Measurements from ENCODE around the gene RAPGEF5.

RAPGEF5 gene

DNA sequence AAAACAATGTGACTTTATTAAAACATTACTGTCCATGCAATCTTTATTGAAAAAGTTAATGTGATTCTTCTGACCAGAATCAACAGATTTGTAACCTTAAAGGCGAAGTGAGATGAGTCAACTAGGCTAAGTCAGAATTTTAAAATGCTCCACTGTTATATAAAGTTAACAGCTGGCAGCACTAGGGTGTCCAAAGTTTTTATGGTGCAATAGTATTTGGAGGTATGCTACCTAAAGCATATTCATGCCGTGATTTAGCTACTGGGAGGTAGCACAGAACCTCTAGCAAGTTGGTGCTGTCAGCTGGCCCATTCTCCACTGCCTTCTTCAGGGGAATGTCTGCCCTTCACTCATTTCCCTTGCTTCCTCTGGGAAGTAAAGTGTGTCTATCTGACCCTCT lies 126.7 kb downstream of the RAPGEF5 start:
- no peak for DNase-seq
- Mint-ChIP-seq H3K27me3 (peaks cover 8% of the 10 kb centered on the region), H3K4me1 (ENCODE audit: low read depth) (no peaks in the 10 kb centered on the region), H3K36me3 (ENCODE audit: low read depth) (no peaks in the 10 kb centered on the region), H3K27ac (no peak overlapping the region), H3K9me3 (no peaks in the 10 kb centered on the region), H3K4me3 (no peak overlapping the region)

DNA sequence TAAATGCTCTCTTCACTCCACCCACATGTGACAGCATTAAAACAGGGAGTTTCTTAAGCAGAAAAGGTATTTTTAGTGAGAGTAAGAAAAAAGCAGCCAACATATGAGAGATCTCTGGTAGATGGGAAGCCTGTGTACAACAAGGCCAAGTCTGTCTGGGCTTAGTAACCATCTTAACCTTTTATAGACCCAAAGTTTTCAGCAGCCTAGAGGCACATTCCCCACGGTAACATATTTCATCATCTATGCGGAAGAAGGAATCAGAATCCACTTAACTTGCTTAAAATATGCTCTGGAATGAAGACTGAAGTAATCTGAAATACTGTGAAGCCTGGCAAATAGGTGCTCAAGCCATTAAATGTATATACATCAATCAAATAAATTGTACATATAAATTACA lies 127.8 kb downstream of the RAPGEF5 start:
- Mint-ChIP-seq H3K27ac (no peak overlapping the region), H3K9me3 (no peaks in the 10 kb centered on the region), H3K4me3 (no peak overlapping the region), H3K27me3 (peaks cover 5% of the 10 kb centered on the region), H3K36me3 (ENCODE audit: low read depth) (no peaks in the 10 kb centered on the region), H3K4me1 (ENCODE audit: low read depth) (no peaks in the 10 kb centered on the region)
- DNase-seq: no peak

DNA sequence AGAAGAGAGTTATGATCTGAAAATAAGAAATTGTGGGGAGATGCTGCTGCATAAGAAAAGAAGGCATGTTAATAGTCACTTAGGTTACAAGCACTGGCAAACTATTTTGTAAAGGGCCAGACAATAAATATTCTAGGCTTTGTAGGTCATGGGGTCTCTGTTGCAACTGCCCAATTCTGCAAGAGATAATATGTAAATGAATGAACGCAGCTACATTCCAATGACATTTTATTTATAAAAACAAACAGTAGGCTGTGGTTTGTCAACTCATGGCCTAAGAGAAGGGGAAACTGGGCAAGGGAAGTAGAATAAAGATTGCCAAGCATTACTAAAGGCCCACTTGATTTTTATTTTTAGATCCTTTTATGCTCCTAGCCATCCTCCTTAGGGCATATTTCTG lies 133.1 kb downstream of the RAPGEF5 start:
- H3K4me3 Mint-ChIP-seq: no peak overlapping the region
- no peaks in the 10 kb centered on the region for H3K36me3 Mint-ChIP-seq (ENCODE audit: low read depth)
- DNase-seq: no peak
- no peaks in the 10 kb centered on the region for H3K9me3 Mint-ChIP-seq
- no peak overlapping the region for H3K27ac Mint-ChIP-seq
- no peaks in the 10 kb centered on the region for H3K4me1 Mint-ChIP-seq (ENCODE audit: low read depth)
- no peaks in the 10 kb centered on the region for H3K27me3 Mint-ChIP-seq

DNA sequence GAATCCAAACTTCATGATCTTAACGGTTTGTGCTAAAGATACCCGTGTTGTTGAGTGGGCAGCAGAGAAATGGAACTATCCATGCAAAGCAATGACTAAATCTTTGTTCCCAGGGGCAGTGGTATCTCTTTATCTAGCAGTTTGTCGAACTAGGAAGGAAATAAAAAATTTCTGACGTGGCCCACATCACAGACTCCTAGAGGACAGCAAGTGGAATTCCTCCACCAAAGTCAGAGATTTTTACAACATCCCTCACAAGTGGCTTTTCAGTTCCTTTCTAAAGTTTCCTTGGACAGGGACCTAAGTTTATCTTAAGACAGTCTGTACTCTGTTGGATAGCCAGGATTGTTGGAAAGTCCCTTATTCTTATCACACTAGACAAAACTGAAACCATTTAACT lies 136.0 kb downstream of the RAPGEF5 start:
- Mint-ChIP-seq H3K4me3 (no peak overlapping the region), H3K27me3 (peaks cover 14% of the 10 kb centered on the region), H3K36me3 (ENCODE audit: low read depth) (no peaks in the 10 kb centered on the region), H3K4me1 (ENCODE audit: low read depth) (no peaks in the 10 kb centered on the region), H3K27ac (no peak overlapping the region), H3K9me3 (no peaks in the 10 kb centered on the region)
- no peak for DNase-seq

DNA sequence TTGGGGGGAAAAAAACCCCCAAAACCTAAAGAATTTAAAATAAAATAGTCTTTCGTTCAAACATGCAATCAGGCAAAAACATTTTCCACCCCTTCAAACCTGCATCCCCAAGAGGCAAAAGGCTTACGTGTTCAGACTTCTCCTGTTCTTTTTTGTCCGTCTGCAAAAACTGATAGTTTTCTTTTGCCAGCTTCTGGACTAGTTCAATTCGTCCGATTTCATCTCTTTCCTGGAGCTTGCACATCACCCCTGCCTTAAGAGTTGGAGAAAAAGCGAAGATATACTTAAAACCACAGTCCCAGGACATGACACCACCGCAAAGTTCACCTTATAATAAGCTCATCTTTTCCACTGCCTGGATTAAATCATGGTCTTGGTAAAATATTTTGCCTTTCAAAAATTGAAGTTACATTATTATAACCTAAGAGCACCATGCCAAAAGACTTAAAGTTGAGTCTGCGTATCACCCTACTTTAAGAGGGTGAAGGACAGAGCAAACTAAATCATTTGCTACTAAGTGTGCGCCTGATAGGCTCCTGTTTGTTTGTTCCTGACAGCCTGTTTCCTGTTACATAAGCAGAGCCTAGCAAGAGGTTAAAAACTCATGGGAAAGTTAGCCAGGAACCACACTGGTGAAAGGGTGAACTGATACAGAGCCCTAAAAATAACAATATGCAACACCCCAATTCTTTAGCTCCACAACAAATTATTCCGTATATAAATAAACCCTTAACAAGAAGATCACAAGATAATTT lies 137.0 kb downstream of the RAPGEF5 start:
- no peaks in the 10 kb centered on the region for H3K4me1 Mint-ChIP-seq (ENCODE audit: low read depth)
- no peak overlapping the region for H3K4me3 Mint-ChIP-seq
- DNase-seq: no peak
- H3K36me3 Mint-ChIP-seq (ENCODE audit: low read depth): no peaks in the 10 kb centered on the region
- no peak overlapping the region for H3K27ac Mint-ChIP-seq
- H3K9me3 Mint-ChIP-seq: no peaks in the 10 kb centered on the region
- H3K27me3 Mint-ChIP-seq: peaks cover 23% of the 10 kb centered on the region

DNA sequence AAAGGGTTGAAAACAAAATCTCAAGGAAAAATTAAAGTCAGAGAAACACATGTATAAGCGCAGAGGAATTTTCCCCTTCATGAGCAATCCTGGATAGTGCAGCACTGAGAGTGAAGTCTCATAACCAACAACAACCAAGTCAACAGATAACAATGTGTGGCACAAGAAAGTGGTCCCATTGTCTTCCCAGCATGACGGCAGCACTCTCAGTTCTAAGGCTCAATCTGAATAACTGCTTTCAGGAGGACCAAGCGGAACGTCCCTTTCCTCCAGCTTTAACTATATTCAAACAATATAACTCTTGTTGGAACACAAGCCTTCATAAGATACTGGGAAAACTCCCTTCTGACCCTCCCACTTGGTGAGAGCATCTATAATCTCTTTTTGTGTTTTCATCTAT lies 137.9 kb downstream of the RAPGEF5 start:
- peaks cover 27% of the 10 kb centered on the region for H3K27me3 Mint-ChIP-seq
- H3K4me1 Mint-ChIP-seq (ENCODE audit: low read depth): no peaks in the 10 kb centered on the region
- DNase-seq: no peak
- H3K4me3 Mint-ChIP-seq: no peak overlapping the region
- H3K9me3 Mint-ChIP-seq: no peaks in the 10 kb centered on the region
- H3K36me3 Mint-ChIP-seq (ENCODE audit: low read depth): no peaks in the 10 kb centered on the region
- H3K27ac Mint-ChIP-seq: no peak overlapping the region

DNA sequence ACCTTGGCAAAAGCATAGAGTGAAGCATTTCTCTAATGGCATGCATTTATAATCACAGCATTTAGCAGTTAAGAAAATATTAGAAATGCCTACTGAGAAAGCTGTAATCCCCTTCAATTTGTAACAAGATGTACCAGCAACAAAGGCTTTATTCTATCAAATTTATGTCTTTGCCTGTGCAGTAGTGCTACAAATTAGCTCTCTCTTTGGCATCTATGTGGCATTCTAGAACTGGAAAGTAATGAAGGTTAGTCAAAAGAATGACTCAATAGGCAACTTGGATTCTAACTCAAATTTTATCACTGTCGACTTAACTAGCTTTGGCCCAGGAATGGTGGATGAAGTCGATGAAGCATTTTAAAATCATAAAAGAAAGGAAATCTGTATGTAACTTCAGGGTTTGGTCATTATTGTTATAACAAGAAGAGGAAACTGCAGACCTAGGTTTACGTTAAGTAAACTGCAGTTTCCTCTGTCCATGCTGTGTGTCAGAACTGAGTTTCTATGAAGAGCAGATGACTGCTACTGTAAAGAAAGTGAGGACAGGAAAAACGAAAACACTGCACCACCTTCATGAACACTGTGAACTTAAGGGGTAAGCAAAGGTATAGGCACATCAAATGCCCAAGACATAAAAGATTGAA lies 140.0 kb downstream of the RAPGEF5 start:
- peaks cover 33% of the 10 kb centered on the region for H3K27me3 Mint-ChIP-seq
- H3K4me1 Mint-ChIP-seq (ENCODE audit: low read depth): no peaks in the 10 kb centered on the region
- no peak overlapping the region for H3K4me3 Mint-ChIP-seq
- no peak for DNase-seq
- H3K9me3 Mint-ChIP-seq: no peaks in the 10 kb centered on the region
- no peaks in the 10 kb centered on the region for H3K36me3 Mint-ChIP-seq (ENCODE audit: low read depth)
- H3K27ac Mint-ChIP-seq: no peak overlapping the region

DNA sequence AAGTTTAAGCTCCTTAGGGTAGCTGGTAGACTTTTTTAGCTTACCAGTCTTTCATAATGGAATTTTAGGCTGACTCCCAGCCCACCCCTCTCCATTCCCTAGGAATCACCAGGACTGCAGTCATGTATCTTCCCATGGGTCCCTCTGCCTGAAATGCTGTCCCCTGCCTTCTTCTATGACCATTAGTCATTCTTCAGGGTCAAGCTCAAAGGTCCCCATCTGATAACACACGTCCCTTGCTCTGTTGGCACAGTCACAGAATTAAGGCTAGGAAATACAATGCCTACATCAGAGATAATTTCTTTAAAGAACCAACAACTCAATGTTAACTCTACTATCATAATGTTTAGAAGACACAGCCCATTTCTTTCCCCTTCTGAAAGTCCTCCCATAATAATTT lies 140.6 kb downstream of the RAPGEF5 start:
- Mint-ChIP-seq H3K4me1 (ENCODE audit: low read depth) (no peaks in the 10 kb centered on the region), H3K27ac (no peak overlapping the region), H3K27me3 (peaks cover 36% of the 10 kb centered on the region), H3K36me3 (ENCODE audit: low read depth) (no peaks in the 10 kb centered on the region), H3K4me3 (no peak overlapping the region), H3K9me3 (no peaks in the 10 kb centered on the region)
- no peak for DNase-seq

DNA sequence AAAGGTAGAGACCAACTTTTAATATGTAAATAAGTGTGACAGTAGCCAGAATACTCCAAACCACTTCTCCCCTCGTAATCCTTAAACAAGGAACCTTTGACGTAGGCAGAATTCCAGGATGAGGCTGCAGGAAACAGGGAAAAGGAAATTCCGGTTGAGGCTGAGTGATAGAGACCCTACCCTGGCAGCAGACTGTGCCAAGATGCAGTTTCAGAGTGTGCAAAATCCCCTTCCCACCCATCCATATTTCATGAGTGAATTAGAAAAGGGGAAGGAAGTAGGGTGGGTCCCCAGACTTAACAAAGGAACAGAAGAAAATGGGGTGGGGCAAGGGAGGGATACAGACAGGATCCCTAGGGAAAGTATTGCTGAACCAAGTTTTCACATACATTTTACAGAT lies 143.0 kb downstream of the RAPGEF5 start:
- DNase-seq: no peak
- Mint-ChIP-seq H3K27me3 (peaks cover 42% of the 10 kb centered on the region), H3K36me3 (ENCODE audit: low read depth) (no peaks in the 10 kb centered on the region)

DNA sequence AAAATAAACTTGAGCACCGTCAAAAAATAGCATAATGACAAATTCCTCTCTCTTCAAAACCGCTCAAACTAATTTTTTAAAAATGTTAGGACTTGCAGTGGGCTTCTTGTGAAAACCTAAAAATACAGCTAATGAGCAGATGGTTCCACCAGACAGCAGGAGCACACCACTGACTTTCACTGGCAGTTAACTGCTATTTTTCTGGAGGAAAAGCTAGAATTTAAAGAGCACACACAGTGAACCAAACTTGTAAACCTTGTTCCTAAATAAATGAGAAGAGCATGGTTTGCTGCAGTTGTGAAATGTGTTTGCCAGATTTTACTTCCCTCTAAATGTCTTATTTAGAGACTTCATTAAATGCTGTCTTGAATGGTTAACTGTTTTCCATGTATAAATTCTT lies 143.9 kb downstream of the RAPGEF5 start:
- H3K4me3 Mint-ChIP-seq: no peak overlapping the region
- H3K27ac Mint-ChIP-seq: no peak overlapping the region
- peaks cover 6% of the 10 kb centered on the region for H3K4me1 Mint-ChIP-seq (ENCODE audit: low read depth)
- no peaks in the 10 kb centered on the region for H3K36me3 Mint-ChIP-seq (ENCODE audit: low read depth)
- no peak for DNase-seq
- no peaks in the 10 kb centered on the region for H3K9me3 Mint-ChIP-seq
- peaks cover 42% of the 10 kb centered on the region for H3K27me3 Mint-ChIP-seq

More for the DNA sequence above, 143.0 kb downstream of the RAPGEF5 start:
- Mint-ChIP-seq H3K4me3 (no peak overlapping the region), H3K9me3 (no peaks in the 10 kb centered on the region), H3K4me1 (ENCODE audit: low read depth) (peaks cover 6% of the 10 kb centered on the region), H3K27ac (no peak overlapping the region)

DNA sequence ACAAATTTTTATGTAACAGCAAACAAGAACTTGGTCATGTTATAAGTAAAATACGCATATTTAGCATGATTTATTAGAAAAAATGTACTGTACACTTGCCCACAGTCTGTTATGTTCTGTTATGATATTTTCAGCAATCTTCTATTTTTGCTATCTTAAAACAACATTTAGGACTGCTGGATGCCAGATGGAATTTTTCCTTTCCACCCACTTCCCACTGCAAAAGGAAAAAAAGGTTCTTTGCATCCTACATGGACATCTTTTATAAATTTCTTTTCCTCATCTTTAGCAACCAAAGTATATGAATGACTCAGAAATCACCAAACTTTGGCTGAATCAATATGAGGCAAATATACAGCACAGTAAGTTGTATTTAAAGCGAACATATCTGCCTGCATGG lies 146.0 kb downstream of the RAPGEF5 start:
- Mint-ChIP-seq H3K27me3 (peaks cover 29% of the 10 kb centered on the region), H3K4me1 (ENCODE audit: low read depth) (peaks cover 6% of the 10 kb centered on the region)

DNA sequence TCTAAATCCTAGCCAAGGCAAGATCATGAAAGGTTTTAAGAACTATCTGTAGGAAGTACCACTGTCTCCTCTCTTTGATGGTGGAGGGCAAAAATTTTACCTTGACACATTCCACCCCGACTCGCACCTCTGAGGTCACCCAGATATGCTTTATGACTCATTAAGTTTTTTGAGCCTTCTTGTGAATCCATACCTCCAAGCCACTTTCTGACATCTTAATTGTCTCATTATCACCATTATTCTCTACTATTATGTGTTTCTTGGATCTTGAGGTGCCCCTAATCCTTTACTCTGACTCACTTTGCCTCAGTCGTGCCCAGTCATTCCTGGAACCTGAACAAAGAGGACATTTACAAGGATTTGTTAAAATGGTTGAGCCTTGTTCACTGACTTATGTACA lies 146.6 kb downstream of the RAPGEF5 start:
- no peak for DNase-seq
- H3K4me1 Mint-ChIP-seq (ENCODE audit: low read depth): peaks cover 6% of the 10 kb centered on the region
- no peaks in the 10 kb centered on the region for H3K36me3 Mint-ChIP-seq (ENCODE audit: low read depth)
- H3K27me3 Mint-ChIP-seq: peaks cover 24% of the 10 kb centered on the region
- H3K9me3 Mint-ChIP-seq: no peaks in the 10 kb centered on the region
- H3K27ac Mint-ChIP-seq: no peak overlapping the region
- no peak overlapping the region for H3K4me3 Mint-ChIP-seq

More for the DNA sequence above, 146.0 kb downstream of the RAPGEF5 start:
- Mint-ChIP-seq H3K27ac (no peak overlapping the region), H3K9me3 (no peaks in the 10 kb centered on the region), H3K4me3 (no peak overlapping the region), H3K36me3 (ENCODE audit: low read depth) (no peaks in the 10 kb centered on the region)
- DNase-seq: no peak

DNA sequence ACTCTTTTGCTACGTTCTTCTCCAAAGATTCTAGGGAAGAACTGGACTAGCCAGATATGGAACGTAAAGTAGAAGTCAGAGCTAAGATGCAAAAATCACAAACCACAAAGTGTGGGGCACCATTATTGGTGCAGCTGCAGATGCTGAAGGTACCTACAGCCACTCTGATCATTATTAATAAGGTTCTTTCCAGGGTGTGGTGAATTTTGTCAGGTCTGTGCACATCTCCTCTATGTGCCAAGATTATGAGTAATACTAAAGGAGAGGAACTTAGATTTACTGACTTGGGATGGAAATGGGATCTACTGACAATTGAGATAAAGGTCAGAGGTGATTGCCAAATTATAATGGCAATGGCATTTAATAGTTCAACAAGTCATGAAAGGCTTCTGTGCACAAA lies 148.2 kb downstream of the RAPGEF5 start:
- Mint-ChIP-seq H3K27ac (no peak overlapping the region), H3K4me3 (no peak overlapping the region), H3K4me1 (ENCODE audit: low read depth) (peaks cover 6% of the 10 kb centered on the region), H3K36me3 (ENCODE audit: low read depth) (no peaks in the 10 kb centered on the region), H3K9me3 (no peaks in the 10 kb centered on the region), H3K27me3 (peaks cover 16% of the 10 kb centered on the region)
- DNase-seq: no peak

DNA sequence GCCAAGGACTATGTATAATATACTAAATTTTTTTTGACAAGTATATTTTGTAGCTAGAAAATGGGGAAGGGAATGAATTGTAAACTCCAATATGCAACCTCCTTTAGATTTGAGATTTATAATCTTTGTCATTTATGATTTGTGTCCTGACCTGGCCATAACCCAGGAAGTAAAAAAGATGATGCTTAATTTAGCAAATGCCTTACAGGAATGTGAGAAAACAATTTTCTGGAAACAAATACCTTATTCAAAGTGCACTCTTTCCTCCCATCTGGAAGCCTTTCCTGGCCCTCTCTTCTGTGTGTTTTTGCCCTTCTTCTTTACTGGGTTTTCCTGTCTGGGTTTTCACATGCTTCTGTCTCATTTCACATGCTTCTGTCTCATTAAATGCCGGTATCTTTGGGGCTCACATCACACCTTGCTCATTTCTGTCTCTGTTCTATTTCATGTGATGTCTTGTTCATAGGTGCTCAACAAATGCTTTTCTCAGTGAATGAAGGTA lies 149.2 kb downstream of the RAPGEF5 start:
- DNase-seq: no peak
- Mint-ChIP-seq H3K36me3 (ENCODE audit: low read depth) (no peaks in the 10 kb centered on the region), H3K4me3 (no peak overlapping the region), H3K9me3 (no peaks in the 10 kb centered on the region), H3K27ac (no peak overlapping the region), H3K27me3 (peaks cover 14% of the 10 kb centered on the region), H3K4me1 (ENCODE audit: low read depth) (peaks cover 6% of the 10 kb centered on the region)

DNA sequence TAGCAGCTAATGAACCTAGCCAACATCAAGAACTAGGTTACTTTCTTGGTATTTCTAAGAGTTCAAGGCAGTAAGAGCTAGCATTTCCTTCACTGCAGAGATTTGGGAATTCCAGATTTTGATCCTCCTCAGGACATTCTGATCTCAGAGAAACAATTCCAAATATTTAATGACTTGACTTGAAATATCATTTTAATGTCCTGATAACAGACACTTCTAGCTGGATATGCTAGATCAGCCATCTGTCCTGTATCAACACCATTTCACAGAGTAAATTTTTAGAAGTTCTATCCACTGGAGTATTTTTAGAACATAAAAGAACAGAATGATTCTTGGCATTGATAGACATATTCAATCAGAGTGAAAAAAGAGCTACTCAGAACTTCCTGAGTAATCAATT lies 151.3 kb downstream of the RAPGEF5 start:
- Mint-ChIP-seq H3K27me3 (peaks cover 6% of the 10 kb centered on the region), H3K27ac (no peak overlapping the region), H3K4me1 (ENCODE audit: low read depth) (peaks cover 6% of the 10 kb centered on the region), H3K4me3 (no peak overlapping the region), H3K9me3 (no peaks in the 10 kb centered on the region), H3K36me3 (ENCODE audit: low read depth) (no peaks in the 10 kb centered on the region)
- DNase-seq: no peak

Data from activated T-cell treated with anti-CD3 and anti-CD28 coated beads, Interleukin-2, amount 50 U/mL, for 24 hours (primary cell).